ENCODE measurements around the gene CXCL9. TPM values are rescaled to one million over a fixed set of nuclear protein-coding genes. Genes with fewer than 3 reads are reported as not detected.

Gene CXCL9
- total and polyA plus RNA-seq, 7 donors = 4.9 to 56.9 TPM; not detected in 5

DNA sequence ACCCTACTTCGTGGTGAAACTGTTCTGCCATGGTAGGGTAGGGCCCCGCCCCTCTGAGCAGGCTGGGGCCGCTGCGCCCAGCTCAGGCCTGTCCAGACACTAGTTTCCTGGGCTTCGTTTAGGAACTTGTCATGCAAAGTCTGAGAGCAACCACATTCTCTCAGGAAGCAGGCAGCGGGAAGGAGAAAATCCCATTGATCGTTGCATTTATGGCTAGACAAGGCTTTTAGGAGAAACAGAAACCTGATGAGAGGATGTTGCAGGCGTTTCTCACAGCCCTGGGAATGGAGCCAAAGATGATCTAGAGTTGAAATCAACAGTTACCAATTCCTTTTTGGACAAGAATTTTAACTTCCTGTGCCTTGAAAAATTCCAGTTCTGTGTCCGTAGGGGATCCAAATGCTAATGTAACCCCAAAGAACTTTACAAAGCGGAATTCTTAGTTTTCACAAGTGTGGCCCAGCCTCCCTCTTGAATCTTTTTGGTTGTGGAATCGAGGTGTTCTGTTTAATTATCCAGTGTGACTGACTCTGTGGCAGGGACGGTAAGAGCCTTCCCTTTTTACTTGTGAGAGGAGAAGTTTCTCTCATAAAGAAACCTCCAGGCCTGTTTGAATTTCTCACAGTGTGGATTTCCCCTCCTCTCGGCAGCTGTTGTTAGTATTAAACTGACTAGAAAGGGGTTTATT, 4.5 kb upstream of the CXCL9 start:
- Histone ChIP-seq H3K9me3 (no peaks in the 10 kb centered on the region), H3K36me3 (no peaks in the 10 kb centered on the region), H3K4me1 (peaks cover 0 to 17% (median 13%) of the 10 kb centered on the region in 4 donors), H3K27ac (peak overlapping the region; percentile 54 to 78 (median 68)), H3K27me3 (no peaks in the 10 kb centered on the region), H3K4me3 (peak overlapping the region in 3 of 4 donors; percentile 13 to 31 (median 28))
- no peak for TF ChIP-seq POLR2A (IDR thresholded peaks at IDR 0.05)
- TF ChIP-seq, protein P1, sequence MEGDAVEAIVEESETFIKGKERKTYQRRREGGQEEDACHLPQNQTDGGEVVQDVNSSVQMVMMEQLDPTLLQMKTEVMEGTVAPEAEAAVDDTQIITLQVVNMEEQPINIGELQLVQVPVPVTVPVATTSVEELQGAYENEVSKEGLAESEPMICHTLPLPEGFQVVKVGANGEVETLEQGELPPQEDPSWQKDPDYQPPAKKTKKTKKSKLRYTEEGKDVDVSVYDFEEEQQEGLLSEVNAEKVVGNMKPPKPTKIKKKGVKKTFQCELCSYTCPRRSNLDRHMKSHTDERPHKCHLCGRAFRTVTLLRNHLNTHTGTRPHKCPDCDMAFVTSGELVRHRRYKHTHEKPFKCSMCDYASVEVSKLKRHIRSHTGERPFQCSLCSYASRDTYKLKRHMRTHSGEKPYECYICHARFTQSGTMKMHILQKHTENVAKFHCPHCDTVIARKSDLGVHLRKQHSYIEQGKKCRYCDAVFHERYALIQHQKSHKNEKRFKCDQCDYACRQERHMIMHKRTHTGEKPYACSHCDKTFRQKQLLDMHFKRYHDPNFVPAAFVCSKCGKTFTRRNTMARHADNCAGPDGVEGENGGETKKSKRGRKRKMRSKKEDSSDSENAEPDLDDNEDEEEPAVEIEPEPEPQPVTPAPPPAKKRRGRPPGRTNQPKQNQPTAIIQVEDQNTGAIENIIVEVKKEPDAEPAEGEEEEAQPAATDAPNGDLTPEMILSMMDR (IDR thresholded peaks at IDR 0.05) = no peak
- TF ChIP-seq POLR2AphosphoS5 (IDR thresholded peaks at IDR 0.05) = no peak
- TF ChIP-seq EP300 (IDR thresholded peaks at IDR 0.05) = no peak
- 46 to 61% methylated on average over 13 of the region's 13 CpGs for WGBS, 2 donors
- no peak for DNase-seq
- intact Hi-C loops (cut with DNase I) = no loop called here

GRCh38 chr4:76011018-76011670, 3.8 kb upstream of the CXCL9 start:
- no peak for DNase-seq
- Histone ChIP-seq H3K4me1 (peaks cover 0 to 17% (median 13%) of the 10 kb centered on the region in 4 donors), H3K27me3 (no peaks in the 10 kb centered on the region), H3K36me3 (no peaks in the 10 kb centered on the region), H3K27ac (peak overlapping the region; percentile 54 to 78 (median 68)), H3K9me3 (no peaks in the 10 kb centered on the region), H3K4me3 (peak overlapping the region in 3 of 4 donors; percentile 13 to 31 (median 28))
- 95 to 96% methylated on average over 31 of the region's 31 CpGs for whole genome bisulfite sequencing, 2 donors
- TF ChIP-seq POLR2A (IDR thresholded peaks at IDR 0.05) (no peak), POLR2AphosphoS5 (IDR thresholded peaks at IDR 0.05) (no peak), EP300 (IDR thresholded peaks at IDR 0.05) (no peak)
- TF ChIP-seq, protein P1 (IDR thresholded peaks at IDR 0.05) = no peak
- intact Hi-C loops (cut with DNase I) = no loop called here

DNA sequence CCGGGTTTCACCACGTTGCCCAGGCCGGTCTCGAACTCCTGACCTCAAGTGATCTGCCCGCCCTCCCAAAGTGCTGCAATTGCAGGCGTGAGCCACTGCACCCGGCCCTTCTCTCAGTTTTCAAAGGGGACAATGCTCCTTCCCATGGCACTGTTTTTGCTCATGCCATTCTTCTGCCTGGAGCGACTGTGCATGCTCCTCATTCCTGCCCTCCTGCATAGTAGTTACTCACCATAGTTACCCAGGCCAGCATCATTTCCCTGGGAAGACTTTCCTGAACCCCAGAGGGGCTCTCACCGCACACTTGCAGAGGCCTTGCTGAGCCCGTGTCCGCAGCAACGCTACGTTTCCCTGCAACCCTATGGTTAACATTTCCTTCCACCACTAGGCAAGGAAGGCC, 3.3 kb upstream of the CXCL9 start:
- TF ChIP-seq, protein P1 (IDR thresholded peaks at IDR 0.05) = no peak
- TF ChIP-seq POLR2AphosphoS5 (IDR thresholded peaks at IDR 0.05) (no peak), EP300 (IDR thresholded peaks at IDR 0.05) (no peak), POLR2A (IDR thresholded peaks at IDR 0.05) (no peak)
- Histone ChIP-seq H3K27ac (no peak overlapping the region), H3K36me3 (no peaks in the 10 kb centered on the region), H3K27me3 (no peaks in the 10 kb centered on the region), H3K9me3 (no peaks in the 10 kb centered on the region), H3K4me3 (no peak overlapping the region), H3K4me1 (peaks cover 0 to 17% (median 13%) of the 10 kb centered on the region in 4 donors)
- intact Hi-C loops (cut with DNase I) = no loop called here
- DNase-seq = no peak
- WGBS, 2 donors = 96% methylated on average over 13 of the region's 13 CpGs

GRCh38 chr4:76009311-76009710, 2.0 kb upstream of the CXCL9 start:
- no peaks in the 10 kb centered on the region for H3K9me3 ChIP-seq
- TF ChIP-seq POLR2AphosphoS5 (IDR thresholded peaks at IDR 0.05) (no peak), EP300 (IDR thresholded peaks at IDR 0.05) (no peak), POLR2A (IDR thresholded peaks at IDR 0.05) (no peak)
- TF ChIP-seq, protein P1 (IDR thresholded peaks at IDR 0.05) = no peak
- H3K27ac ChIP-seq = no peak overlapping the region
- no peaks in the 10 kb centered on the region for H3K27me3 ChIP-seq
- no peak for DNase-seq
- peaks cover 0 to 17% (median 13%) of the 10 kb centered on the region in 4 donors for H3K4me1 ChIP-seq
- 76 to 86% methylated on average over 5 of the region's 5 CpGs for WGBS, 2 donors
- H3K36me3 ChIP-seq = no peaks in the 10 kb centered on the region
- intact Hi-C loops (cut with DNase I) = no loop called here
- no peak overlapping the region for H3K4me3 ChIP-seq
